ENCODE results near the gene TUBA1C. TPM values are rescaled to one million over a fixed set of nuclear protein-coding genes. Genes with fewer than 3 reads are reported as not detected.
"Not testable (repeated sequence)": the region's sequence is repeated elsewhere in the genome, so short reads cannot be mapped to it uniquely, and the experiment has no call there.

TUBA1C gene
- total RNA-seq, 2 experiments from 2014 or later: 214 to 227 TPM

DNA sequence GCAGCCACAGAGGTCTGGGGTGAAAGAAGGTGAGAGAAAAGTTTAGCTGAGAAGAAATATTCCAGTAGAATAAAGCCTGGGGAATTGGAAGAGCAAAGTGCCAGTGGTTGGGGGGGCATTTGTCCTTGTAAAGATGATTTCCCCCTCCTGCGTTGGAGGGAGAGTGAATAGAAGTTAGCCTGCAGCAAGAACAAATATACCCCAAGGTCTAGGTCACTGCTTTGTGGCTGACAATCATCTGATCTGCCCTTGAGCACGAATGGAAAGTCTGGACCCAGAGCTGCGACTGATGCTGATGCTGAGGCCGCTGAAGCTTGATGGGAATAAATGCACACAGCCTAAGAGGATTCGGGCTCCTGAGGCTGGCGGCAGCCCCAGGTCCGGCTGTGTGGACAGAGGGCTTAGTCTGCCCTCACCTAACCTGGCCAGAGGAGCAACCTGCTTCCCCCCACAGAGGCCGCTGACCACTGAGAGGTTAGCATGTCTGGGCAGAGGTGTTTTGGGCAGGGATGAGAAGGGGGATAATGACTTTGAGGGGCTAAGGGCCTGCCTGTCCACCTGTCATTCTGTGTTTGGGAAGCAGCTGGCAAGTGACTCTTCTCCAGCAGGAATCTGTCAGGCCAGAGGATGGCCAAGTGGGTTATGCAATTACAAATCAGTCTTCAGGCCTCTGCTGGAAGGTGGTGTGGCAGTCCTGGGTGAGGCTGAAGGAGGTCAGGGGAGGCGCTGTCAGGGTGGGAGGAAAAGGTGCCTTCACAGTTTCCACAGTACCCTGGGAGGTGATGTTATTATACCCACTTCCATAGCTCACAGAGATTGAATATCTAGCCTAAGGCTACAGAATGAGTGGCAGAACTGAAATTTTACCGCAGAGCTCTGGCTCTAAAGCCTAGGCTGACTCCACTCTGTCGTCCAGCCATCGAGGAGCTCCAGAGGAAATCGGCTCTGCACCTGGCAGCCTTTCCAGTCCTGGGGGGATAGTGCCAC is 11.7 kb downstream of the TUBA1C start:
- intact Hi-C loops (cut with micrococcal nuclease): no loop called here
- H3K27me3 Mint-ChIP-seq (ENCODE audit: low read depth): no peaks in the 10 kb centered on the region
- no peak overlapping the region for H3K4me3 Mint-ChIP-seq
- H3K27ac Mint-ChIP-seq: no peak overlapping the region
- H3K36me3 Mint-ChIP-seq (ENCODE audit: low read depth): peaks cover 11% of the 10 kb centered on the region
- CTCF ChIA-PET: interaction anchor here (1.2 to 2.3 kb wide), 4 partner anchors 12 to 66 kb away, joined by 3 to 12 read pairs (median 6); no protein-coding TSS in a partner anchor
- H3K4me1 Mint-ChIP-seq (ENCODE audit: low read depth): no peaks in the 10 kb centered on the region
- H3K9me3 Mint-ChIP-seq: no peaks in the 10 kb centered on the region
- no peak for DNase-seq

DNA sequence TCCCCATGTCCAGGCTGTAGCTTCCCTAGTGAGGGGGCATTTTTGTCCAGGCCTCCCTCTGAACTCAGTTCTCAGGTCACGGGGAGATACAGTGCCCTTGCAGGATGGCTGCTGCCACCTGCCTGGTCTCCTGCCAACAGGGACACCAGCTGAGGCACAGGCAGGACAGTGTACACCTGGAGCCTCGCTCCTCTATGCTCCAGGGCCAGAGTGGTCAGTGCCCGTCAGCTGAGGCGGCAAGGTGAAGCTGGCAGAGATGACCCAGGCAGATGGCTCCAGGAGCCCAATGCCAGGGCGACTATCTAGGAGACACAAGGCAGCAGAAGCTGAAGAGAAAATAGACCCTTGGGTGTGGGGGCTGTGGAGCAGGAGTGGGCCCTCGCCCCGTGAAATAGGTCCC is 12.6 kb downstream of the TUBA1C start:
- no peak overlapping the region for H3K4me3 Mint-ChIP-seq
- DNase-seq: no peak
- no peak overlapping the region for H3K27ac Mint-ChIP-seq
- H3K4me1 Mint-ChIP-seq (ENCODE audit: low read depth): no peaks in the 10 kb centered on the region
- H3K27me3 Mint-ChIP-seq (ENCODE audit: low read depth): no peaks in the 10 kb centered on the region
- no peaks in the 10 kb centered on the region for H3K9me3 Mint-ChIP-seq
- peaks cover 8% of the 10 kb centered on the region for H3K36me3 Mint-ChIP-seq (ENCODE audit: low read depth)
- intact Hi-C loops (cut with micrococcal nuclease): no loop called here
- CTCF ChIA-PET: interaction anchor here (1.2 to 2.3 kb wide), 3 partner anchors 11 to 65 kb away, joined by 4 to 12 read pairs (median 7); no protein-coding TSS in a partner anchor

DNA sequence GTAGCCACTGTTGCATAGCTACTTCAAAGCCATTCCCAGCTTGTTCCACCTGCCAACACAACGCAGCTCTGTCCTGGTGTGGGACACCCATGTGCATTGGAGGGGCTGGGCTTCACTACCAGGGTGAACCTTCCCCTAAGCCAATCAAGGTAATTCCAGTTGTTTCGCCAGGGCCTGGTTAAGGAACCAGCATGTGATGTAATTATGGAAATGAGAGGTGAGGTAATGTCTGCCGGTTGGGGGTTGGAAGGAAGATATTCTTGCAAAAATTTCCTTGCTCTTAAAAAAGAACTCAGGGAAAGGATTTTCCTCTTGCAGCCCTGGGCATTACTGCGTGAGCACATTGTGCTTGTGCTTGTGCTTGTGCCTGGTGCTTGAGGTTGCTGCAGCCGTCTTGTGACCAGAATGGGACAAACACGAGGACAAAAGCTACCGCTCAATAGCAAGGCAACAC is 14.9 kb downstream of the TUBA1C start:
- H3K4me3 Mint-ChIP-seq: no peak overlapping the region

DNA sequence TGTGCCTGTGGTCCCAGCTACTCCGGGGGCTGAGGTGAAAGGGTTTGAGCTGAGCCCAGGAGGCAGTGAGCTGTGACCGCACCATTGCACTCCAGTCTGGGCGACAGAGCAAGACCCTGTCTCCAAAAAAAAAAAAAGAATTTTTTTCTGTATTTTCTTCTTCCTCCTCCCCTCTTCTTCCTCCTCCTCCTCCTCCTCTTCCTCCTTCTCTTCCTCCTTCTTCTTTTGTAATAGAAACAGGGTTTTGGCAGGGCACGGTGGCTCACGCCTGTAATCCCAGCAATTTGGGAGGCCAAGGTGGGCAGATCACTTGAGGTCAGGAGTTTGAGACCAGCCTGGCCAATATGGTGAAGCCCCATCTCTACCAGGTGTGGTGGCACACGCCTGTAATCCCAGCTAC is 15.7 kb downstream of the TUBA1C start:
- H3K9me3 Mint-ChIP-seq; DNase-seq; intact Hi-C loops (cut with micrococcal nuclease); H3K4me3 Mint-ChIP-seq; H3K4me1 Mint-ChIP-seq (ENCODE audit: low read depth); H3K27me3 Mint-ChIP-seq (ENCODE audit: low read depth); H3K36me3 Mint-ChIP-seq (ENCODE audit: low read depth); H3K27ac Mint-ChIP-seq: not testable (repeated sequence)
- CTCF ChIA-PET: interaction anchor here (0.6 to 1.8 kb wide), 2 partner anchors 9 to 17 kb away, joined by 3 to 4 read pairs; no protein-coding TSS in a partner anchor

More for the DNA sequence above, 14.9 kb downstream of the TUBA1C start:
- intact Hi-C loops (cut with micrococcal nuclease): no loop called here
- DNase-seq: no peak
- H3K9me3 Mint-ChIP-seq: no peaks in the 10 kb centered on the region
- H3K4me1 Mint-ChIP-seq (ENCODE audit: low read depth): no peaks in the 10 kb centered on the region
- H3K27me3 Mint-ChIP-seq (ENCODE audit: low read depth): no peaks in the 10 kb centered on the region
- CTCF ChIA-PET: interaction anchor here (0.6 to 1.8 kb wide), 3 partner anchors 10 to 18 kb away, joined by 3 to 4 read pairs (median 4); no protein-coding TSS in a partner anchor
- H3K27ac Mint-ChIP-seq: no peak overlapping the region
- no peaks in the 10 kb centered on the region for H3K36me3 Mint-ChIP-seq (ENCODE audit: low read depth)

DNA sequence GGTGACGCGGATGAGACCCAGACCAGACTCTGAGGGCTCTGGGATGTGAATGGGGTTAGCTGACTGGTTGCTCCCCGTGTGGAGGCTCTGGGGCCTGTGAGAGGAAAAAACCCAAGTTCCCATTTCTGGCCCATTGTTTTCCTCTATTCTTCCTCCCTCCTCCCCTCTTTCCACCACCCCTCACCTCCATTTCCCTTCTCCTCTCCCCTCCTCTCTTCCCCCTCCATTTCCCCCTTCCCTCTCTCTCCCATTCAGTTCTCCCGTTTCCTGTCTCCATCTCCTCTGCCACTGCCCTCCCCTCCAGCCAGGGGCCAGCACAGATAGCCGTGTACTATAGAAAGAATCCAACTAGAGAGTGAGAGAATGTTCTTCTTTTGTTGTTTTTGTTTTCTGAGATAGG is 17.4 kb downstream of the TUBA1C start:
- Mint-ChIP-seq H3K4me1 (ENCODE audit: low read depth) (no peaks in the 10 kb centered on the region), H3K27ac (no peak overlapping the region), H3K4me3 (no peak overlapping the region), H3K27me3 (ENCODE audit: low read depth) (peaks cover 5% of the 10 kb centered on the region), H3K9me3 (no peaks in the 10 kb centered on the region), H3K36me3 (ENCODE audit: low read depth) (no peaks in the 10 kb centered on the region)
- no peak for DNase-seq
- CTCF ChIA-PET: interaction anchor here (0.7 to 0.8 kb wide), 2 partner anchors 15 to 61 kb away, joined by 3 read pairs; no protein-coding TSS in a partner anchor
- intact Hi-C loops (cut with micrococcal nuclease): no loop called here

DNA sequence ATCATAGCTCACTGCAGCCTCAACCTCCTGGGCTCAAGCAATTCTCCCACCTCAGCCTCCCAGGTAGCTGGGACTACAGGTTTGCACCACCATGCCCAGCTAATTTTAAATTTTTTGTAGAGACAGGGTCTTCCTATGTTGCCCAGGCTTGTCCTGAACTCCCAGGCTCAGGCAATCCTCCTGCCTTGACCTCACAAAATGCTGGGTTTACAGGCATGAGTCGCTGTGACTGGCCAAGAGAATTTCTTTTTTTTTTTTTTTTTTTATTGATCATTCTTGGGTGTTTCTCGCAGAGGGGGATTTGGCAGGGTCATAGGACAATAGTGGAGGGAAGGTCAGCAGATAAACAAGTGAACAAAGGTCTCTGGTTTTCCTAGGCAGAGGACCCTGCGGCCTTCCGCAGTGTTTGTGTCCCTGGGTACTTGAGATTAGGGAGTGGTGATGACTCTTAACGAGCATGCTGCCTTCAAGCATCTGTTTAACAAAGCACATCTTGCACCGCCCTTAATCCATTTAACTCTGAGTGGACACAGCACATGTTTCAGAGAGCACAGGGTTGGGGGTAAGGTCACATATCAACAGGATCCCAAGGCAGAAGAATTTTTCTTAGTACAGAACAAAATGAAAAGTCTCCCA is 18.0 kb downstream of the TUBA1C start:
- H3K27ac Mint-ChIP-seq; H3K36me3 Mint-ChIP-seq (ENCODE audit: low read depth); H3K4me3 Mint-ChIP-seq; DNase-seq; intact Hi-C loops (cut with micrococcal nuclease); H3K27me3 Mint-ChIP-seq (ENCODE audit: low read depth); H3K9me3 Mint-ChIP-seq; H3K4me1 Mint-ChIP-seq (ENCODE audit: low read depth): not testable (repeated sequence)
- CTCF ChIA-PET: interaction anchor here (0.8 kb wide), 1 partner anchor 60 kb away, joined by 3 read pairs; no protein-coding TSS in a partner anchor

DNA sequence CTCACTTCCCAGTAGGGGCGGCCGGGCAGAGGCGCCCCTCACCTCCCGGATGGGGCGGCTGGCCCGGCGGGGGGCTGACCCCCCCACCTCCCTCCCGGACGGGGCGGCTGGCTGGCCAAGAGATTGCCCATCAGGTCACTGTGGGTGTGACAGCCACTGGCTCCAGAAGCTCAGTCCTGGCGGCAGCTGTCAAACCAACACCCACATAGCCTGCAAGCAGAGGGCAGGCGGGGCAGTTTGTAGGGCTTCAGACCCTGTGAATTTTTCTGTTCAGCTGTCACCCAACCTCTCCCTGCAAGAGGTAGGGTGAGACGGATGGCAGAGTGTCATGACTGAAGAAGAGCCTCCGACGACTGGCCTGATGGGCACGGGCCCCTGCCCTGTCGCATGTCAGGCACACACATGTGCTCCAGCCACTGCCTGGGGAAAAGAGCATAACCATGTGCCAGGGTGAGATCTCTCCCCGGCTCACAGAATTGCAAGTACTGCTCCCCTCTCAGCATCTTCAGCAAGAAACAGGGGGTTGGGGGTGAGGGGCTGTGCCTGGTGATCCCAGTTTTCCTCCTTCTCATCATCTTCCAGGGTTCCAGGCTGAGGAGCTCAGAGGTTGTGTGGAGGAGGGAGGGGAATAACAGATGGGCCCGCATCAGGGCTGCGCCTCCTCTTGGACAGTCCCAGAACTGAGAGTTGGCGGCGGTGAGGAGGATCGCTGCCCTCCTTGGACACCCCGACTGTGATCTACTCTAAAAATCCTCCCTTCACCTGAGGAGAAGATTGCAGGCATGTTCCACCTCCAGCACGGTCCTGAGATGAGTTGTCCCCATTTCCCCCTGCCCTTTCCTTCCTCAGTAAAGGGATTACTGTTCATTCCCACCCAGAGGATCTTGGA is 18.9 kb downstream of the TUBA1C start:
- intact Hi-C loops (cut with micrococcal nuclease): no loop called here
- no peaks in the 10 kb centered on the region for H3K4me1 Mint-ChIP-seq (ENCODE audit: low read depth)
- peaks cover 15% of the 10 kb centered on the region for H3K27me3 Mint-ChIP-seq (ENCODE audit: low read depth)
- H3K9me3 Mint-ChIP-seq: no peaks in the 10 kb centered on the region
- CTCF ChIA-PET: interaction anchor here (0.9 to 7.6 kb wide), 6 partner anchors 54 to 233 kb away, joined by 3 to 97 read pairs (median 7); partner anchors contain the start of genes C1QL4 and DNAJC22
- H3K27ac Mint-ChIP-seq: no peak overlapping the region
- H3K4me3 Mint-ChIP-seq: no peak overlapping the region
- H3K36me3 Mint-ChIP-seq (ENCODE audit: low read depth): no peaks in the 10 kb centered on the region
- no peak for DNase-seq

DNA sequence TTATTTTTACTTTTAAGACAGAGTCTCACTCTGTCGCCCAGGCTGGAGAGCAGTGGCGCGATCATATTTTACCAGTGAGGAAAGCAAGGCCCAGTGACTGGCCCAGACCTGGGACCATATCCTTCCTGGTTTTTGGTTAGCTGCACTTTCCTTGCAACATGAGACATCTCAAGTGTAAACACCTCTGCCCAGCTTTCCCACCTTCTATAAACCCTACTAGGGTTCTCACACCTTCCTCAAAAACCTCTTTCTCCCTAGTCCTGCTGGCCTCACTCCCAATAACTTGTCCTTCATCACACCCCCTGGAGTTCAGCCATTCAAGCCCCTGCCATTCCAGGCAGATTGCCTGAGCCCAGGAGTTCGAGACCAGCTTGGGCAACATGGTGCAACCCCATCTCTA is 19.8 kb downstream of the TUBA1C start:
- intact Hi-C loops (cut with micrococcal nuclease): no loop called here
- CTCF ChIA-PET: interaction anchor here (0.9 to 8.7 kb wide), 8 partner anchors 12 to 232 kb away, joined by 3 to 97 read pairs (median 8); partner anchors contain the start of genes C1QL4, DNAJC22 and PRPH
- Mint-ChIP-seq H3K27me3 (ENCODE audit: low read depth) (peaks cover 15% of the 10 kb centered on the region), H3K27ac (no peak overlapping the region), H3K4me1 (ENCODE audit: low read depth) (no peaks in the 10 kb centered on the region), H3K36me3 (ENCODE audit: low read depth) (no peaks in the 10 kb centered on the region), H3K9me3 (no peaks in the 10 kb centered on the region), H3K4me3 (no peak overlapping the region)
- no peak for DNase-seq

DNA sequence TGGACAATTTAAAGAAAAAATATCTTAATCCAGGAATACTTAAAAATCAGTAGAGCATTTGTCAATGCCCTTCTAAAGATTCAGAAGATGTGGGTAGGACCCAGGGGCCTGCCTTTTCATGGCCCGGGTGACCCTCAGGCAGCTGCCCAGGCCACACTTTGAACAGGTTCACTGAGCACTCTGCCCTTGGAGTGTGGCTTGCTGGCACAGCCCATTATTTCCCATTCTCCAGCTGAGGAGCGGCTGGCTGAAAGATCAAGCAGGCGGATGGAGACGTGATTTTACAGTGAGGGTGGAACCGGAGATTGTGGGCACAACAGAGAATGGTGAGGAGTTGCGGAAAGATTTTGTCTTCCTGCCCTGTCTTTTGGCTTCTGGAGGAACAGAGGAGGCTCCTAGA is 23.0 kb downstream of the TUBA1C start:
- DNase-seq: no peak
- H3K4me3 Mint-ChIP-seq: no peak overlapping the region
- peaks cover 17% of the 10 kb centered on the region for H3K27me3 Mint-ChIP-seq (ENCODE audit: low read depth)
- no peaks in the 10 kb centered on the region for H3K9me3 Mint-ChIP-seq
- intact Hi-C loops (cut with micrococcal nuclease): loop anchor here (1.0 kb wide), 4 partner anchors 49 to 226 kb away; partner anchors contain the start of gene C1QL4
- H3K36me3 Mint-ChIP-seq (ENCODE audit: low read depth): no peaks in the 10 kb centered on the region
- H3K4me1 Mint-ChIP-seq (ENCODE audit: low read depth): no peaks in the 10 kb centered on the region
- CTCF ChIA-PET: interaction anchor here (1.0 to 14.1 kb wide), 9 partner anchors 11 to 360 kb away, joined by 3 to 153 read pairs (median 12); partner anchors contain the start of genes C1QL4 and DNAJC22
- no peak overlapping the region for H3K27ac Mint-ChIP-seq

DNA sequence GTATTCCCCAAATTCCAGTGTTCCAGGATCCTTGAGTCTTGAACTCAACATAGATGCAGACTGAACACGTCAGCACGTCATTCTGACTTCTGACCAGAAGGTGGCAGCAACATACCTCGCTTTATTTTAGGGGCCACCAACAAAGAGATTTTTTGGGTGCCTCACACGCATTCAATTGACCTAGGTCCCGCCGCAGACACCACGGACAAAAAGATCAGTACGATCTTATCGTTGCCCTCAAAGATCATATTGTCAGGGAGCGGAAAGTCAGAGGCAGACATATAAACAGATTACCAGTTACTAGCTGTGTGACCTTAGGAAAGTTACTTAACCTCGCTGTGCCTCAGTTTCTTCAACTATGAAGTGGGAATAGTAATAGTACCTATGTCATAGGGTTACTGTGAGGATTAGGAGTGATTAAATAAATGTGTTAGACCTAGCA is 23.6 kb downstream of the TUBA1C start:
- Mint-ChIP-seq H3K9me3 (no peaks in the 10 kb centered on the region), H3K27ac (no peak overlapping the region), H3K4me3 (no peak overlapping the region), H3K4me1 (ENCODE audit: low read depth) (no peaks in the 10 kb centered on the region), H3K27me3 (ENCODE audit: low read depth) (peaks cover 17% of the 10 kb centered on the region), H3K36me3 (ENCODE audit: low read depth) (no peaks in the 10 kb centered on the region)
- intact Hi-C loops (cut with micrococcal nuclease): loop anchor here (1.0 kb wide), 4 partner anchors 49 to 226 kb away; partner anchors contain the start of gene C1QL4
- peak; percentile 82 for DNase-seq
- CTCF ChIA-PET: interaction anchor here (0.7 to 14.1 kb wide), 30 partner anchors 9 to 360 kb away, joined by 3 to 153 read pairs (median 6); partner anchors contain the start of genes C1QL4, DNAJC22, SPATS2 and TROAP

DNA sequence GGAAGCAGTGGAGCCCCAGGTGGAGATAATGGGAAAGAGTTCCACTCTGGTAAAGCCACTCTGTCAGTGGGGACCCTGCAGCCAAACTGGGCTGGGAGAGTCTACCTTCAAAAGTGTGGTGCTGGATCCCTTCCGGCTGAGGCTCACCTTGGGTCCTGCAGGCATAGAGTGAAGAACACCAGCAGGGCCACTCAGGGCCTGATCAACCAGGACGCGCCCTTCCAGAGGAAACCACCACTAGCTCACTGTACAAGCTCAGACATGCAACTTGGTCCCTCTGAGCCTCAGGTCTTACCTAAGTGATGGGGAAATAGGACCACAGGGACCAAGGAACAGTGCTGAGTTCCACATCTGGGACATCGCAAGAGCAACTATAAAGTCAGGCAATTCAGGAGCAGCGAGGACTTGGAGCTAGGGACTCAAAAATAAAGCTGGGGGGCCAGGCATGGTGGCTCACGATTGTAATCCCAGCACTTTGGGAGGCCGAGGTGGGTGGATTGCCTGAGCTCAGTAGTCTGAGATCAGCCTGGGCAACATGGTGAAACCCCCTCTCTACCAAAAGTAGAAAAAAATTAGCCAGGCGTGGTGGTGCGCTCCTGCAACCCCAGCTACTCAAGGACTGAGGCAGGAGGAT is 24.2 kb downstream of the TUBA1C start:
- Mint-ChIP-seq H3K27ac (no peak overlapping the region), H3K4me1 (ENCODE audit: low read depth) (no peaks in the 10 kb centered on the region), H3K27me3 (ENCODE audit: low read depth) (peaks cover 20% of the 10 kb centered on the region), H3K9me3 (no peaks in the 10 kb centered on the region), H3K4me3 (no peak overlapping the region), H3K36me3 (ENCODE audit: low read depth) (no peaks in the 10 kb centered on the region)
- CTCF ChIA-PET: interaction anchor here (0.6 to 14.1 kb wide), 35 partner anchors 8 to 324 kb away, joined by 3 to 153 read pairs (median 5); partner anchors contain the start of genes C1QL4, DNAJC22, SPATS2 and TROAP
- intact Hi-C loops (cut with micrococcal nuclease): loop anchor here (1.0 kb wide), 4 partner anchors 48 to 225 kb away; partner anchors contain the start of gene C1QL4
- DNase-seq: no peak
